ENCODE results near the gene NFIX. TPM values are rescaled to one million over a fixed set of nuclear protein-coding genes. Genes with fewer than 3 reads are reported as not detected.

NFIX gene
- total and polyA plus RNA-seq, 12 donors, result 1.3 to 72.8 (median 28.6) TPM

DNA sequence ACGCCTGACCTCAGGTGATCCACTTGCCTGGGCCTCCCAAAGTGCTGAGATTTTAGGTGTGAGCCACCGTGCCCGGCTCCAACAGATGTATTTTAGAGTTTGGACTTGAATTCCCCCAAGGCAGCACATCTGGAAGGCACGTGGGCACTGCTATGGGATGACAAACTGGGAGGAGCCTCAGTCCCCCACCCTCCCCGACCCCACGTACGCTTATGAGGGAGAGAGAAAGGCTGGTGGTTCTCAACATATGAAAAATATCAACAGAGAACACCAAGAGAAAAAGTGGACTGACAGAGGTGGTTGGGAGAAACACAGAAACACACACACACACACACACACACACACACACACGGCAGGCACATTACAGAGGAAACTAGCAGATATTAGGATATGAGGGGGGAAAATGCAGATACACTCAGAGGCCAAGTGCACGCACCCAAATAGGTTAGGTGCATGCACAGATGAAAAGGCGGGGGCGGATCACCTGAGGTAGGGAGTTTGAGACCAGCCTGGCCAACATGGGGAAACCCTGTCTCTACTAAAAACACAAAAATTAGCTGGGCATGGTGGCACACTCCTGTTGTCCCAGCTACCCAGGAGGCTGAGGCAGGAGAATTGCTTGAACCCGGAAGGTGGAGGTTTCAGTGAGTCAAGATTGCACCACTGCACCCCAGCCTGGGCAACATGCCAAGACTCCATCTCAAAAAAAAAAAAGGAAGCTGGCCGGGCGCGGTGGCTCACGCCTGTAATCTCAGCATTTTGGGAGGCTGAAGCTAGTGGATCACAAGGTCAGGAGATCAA is 151.7 kb downstream of the NFIX start:
- H3K9me3 ChIP-seq (replicated peaks in 1 of 3), result no peaks in the 10 kb centered on the region
- peak overlapping the region in 1 of 5 donors; percentile 68 for H3K27ac ChIP-seq
- peaks cover 11 to 18% of the 10 kb centered on the region in 2 donors for H3K4me1 ChIP-seq (replicated peaks in 1 of 2)
- H3K4me3 ChIP-seq, result no peak overlapping the region
- intact Hi-C loops (cut with DNase I), result no loop called here
- no peaks in the 10 kb centered on the region for H3K27me3 ChIP-seq
- 57 to 78% (median 63%) methylated on average over 12 to 16 of the region's 16 CpGs for WGBS, 4 donors
- peak in 4 of 7 donors; percentile 33 to 63 (median 50) for DNase-seq
- TF ChIP-seq, protein P1, sequence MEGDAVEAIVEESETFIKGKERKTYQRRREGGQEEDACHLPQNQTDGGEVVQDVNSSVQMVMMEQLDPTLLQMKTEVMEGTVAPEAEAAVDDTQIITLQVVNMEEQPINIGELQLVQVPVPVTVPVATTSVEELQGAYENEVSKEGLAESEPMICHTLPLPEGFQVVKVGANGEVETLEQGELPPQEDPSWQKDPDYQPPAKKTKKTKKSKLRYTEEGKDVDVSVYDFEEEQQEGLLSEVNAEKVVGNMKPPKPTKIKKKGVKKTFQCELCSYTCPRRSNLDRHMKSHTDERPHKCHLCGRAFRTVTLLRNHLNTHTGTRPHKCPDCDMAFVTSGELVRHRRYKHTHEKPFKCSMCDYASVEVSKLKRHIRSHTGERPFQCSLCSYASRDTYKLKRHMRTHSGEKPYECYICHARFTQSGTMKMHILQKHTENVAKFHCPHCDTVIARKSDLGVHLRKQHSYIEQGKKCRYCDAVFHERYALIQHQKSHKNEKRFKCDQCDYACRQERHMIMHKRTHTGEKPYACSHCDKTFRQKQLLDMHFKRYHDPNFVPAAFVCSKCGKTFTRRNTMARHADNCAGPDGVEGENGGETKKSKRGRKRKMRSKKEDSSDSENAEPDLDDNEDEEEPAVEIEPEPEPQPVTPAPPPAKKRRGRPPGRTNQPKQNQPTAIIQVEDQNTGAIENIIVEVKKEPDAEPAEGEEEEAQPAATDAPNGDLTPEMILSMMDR (IDR thresholded peaks at IDR 0.05), result no peak
- TF ChIP-seq POLR2A (IDR thresholded peaks at IDR 0.05), result no peak
- peaks cover 0 to 14% of the 10 kb centered on the region in 2 donors for H3K36me3 ChIP-seq (replicated peaks in 1 of 2)

Other genes starting within 250 kb of the NFIX start
- gene BEST2, start 243.7 kb upstream of the NFIX start, total RNA-seq, result not detected
- not detected for gene BEST2, start 243.7 kb upstream of the NFIX start, polyA plus RNA-seq
- 10 to 100 TPM; 10.2 to 38.3 (median 25.5) TPM for gene HOOK2, start 219.9 kb upstream of the NFIX start, total RNA-seq
- gene HOOK2, start 219.9 kb upstream of the NFIX start, polyA plus RNA-seq, result 10 to 100 TPM in 2 of 3 donors, 1 to 10 TPM in 1; 6.3 to 99.7 (median 69.3) TPM
- gene JUNB, start 204.0 kb upstream of the NFIX start, total RNA-seq, result 100 to 1,000 TPM in 8 of 9 donors, 10 to 100 TPM in 1; 46.9 to 594 (median 351) TPM
- gene JUNB, start 204.0 kb upstream of the NFIX start, polyA plus RNA-seq, result 100 to 1,000 TPM in 2 of 3 donors, 1 to 10 TPM in 1; 4.2 to 291 (median 104) TPM
- gene PRDX2, start 193.7 kb upstream of the NFIX start, total RNA-seq, result 1,000 to 10,000 TPM in 3 of 9 donors, 100 to 1,000 TPM in 6; 597 to 1,660 (median 849) TPM
- 100 to 1,000 TPM; 146 to 957 (median 364) TPM for gene PRDX2, start 193.7 kb upstream of the NFIX start, polyA plus RNA-seq
- gene THSD8, start 193.4 kb upstream of the NFIX start, total RNA-seq, result 1 to 10 TPM in 5 of 9 donors, not detected in 4; 1.8 to 8.6 (median 4.7) TPM
- gene THSD8, start 193.4 kb upstream of the NFIX start, polyA plus RNA-seq, result 1 to 10 TPM; 3.5 to 5.6 (median 4.4) TPM
- gene RNASEH2A, start 188.9 kb upstream of the NFIX start, total RNA-seq, result 10 to 100 TPM in 1 of 9 donors, 1 to 10 TPM in 8; 2.8 to 11.5 (median 6.6) TPM
- gene RNASEH2A, start 188.9 kb upstream of the NFIX start, polyA plus RNA-seq, result 1 to 10 TPM; 1.8 to 4.3 (median 3.4) TPM
- 1 to 10 TPM in 3 of 9 donors, under 1 TPM in 1, not detected in 5; 0.23 to 5.2 (median 2.9) TPM for gene RTBDN, start 160.9 kb upstream of the NFIX start, total RNA-seq
- 10 to 100 TPM in 1 of 3 donors, 1 to 10 TPM in 2; 2.0 to 16.4 (median 4.5) TPM for gene RTBDN, start 160.9 kb upstream of the NFIX start, polyA plus RNA-seq
- gene MAST1, start 157.0 kb upstream of the NFIX start, total RNA-seq, result 1 to 10 TPM in 8 of 9 donors, under 1 TPM in 1; 0.72 to 6.9 (median 3.0) TPM
- gene MAST1, start 157.0 kb upstream of the NFIX start, polyA plus RNA-seq, result 10 to 100 TPM in 1 of 3 donors, 1 to 10 TPM in 2; 1.3 to 29.6 (median 4.7) TPM
- gene DNASE2, start 114.0 kb upstream of the NFIX start, total RNA-seq, result 10 to 100 TPM in 8 of 9 donors, 1 to 10 TPM in 1; 3.3 to 83.4 (median 53.8) TPM
- gene DNASE2, start 114.0 kb upstream of the NFIX start, polyA plus RNA-seq, result 10 to 100 TPM; 13.6 to 22.2 (median 17.9) TPM
- gene KLF1, start 108.3 kb upstream of the NFIX start, total RNA-seq, result under 1 TPM in 2 of 9 donors, not detected in 7; 0.23 to 0.83 TPM
- gene KLF1, start 108.3 kb upstream of the NFIX start, polyA plus RNA-seq, result under 1 TPM in 1 of 3 donors, not detected in 2; 0.24 TPM
- gene GCDH, start 104.3 kb upstream of the NFIX start, total RNA-seq, result 10 to 100 TPM; 23.7 to 78.4 (median 35.3) TPM
- gene GCDH, start 104.3 kb upstream of the NFIX start, polyA plus RNA-seq, result 10 to 100 TPM; 16.2 to 26.9 (median 22.5) TPM
- gene SYCE2, start 76.2 kb upstream of the NFIX start, total RNA-seq, result under 1 TPM in 2 of 9 donors, not detected in 7; 0.78 to 0.91 TPM
- under 1 TPM; 0.16 to 0.24 (median 0.20) TPM for gene SYCE2, start 76.2 kb upstream of the NFIX start, polyA plus RNA-seq
- 100 to 1,000 TPM in 1 of 9 donors, 10 to 100 TPM in 8; 40.6 to 102 (median 55.0) TPM for gene FARSA, start 61.8 kb upstream of the NFIX start, total RNA-seq
- 10 to 100 TPM; 33.5 to 62.1 (median 36.0) TPM for gene FARSA, start 61.8 kb upstream of the NFIX start, polyA plus RNA-seq
- gene CALR, start 56.9 kb upstream of the NFIX start, total RNA-seq, result 1,000 to 10,000 TPM in 2 of 9 donors, 100 to 1,000 TPM in 7; 271 to 1,489 (median 656) TPM
- gene CALR, start 56.9 kb upstream of the NFIX start, polyA plus RNA-seq, result 1,000 to 10,000 TPM in 1 of 3 donors, 100 to 1,000 TPM in 2; 224 to 1,230 (median 336) TPM
- 100 to 1,000 TPM in 6 of 9 donors, 10 to 100 TPM in 3; 66.5 to 146 (median 111) TPM for gene RAD23A, start 49.6 kb upstream of the NFIX start, total RNA-seq
- 100 to 1,000 TPM; 112 to 240 (median 206) TPM for gene RAD23A, start 49.6 kb upstream of the NFIX start, polyA plus RNA-seq
- gene GADD45GIP1, start 38.3 kb upstream of the NFIX start, total RNA-seq, result 100 to 1,000 TPM in 1 of 9 donors, 10 to 100 TPM in 8; 26.1 to 101 (median 48.5) TPM
- 100 to 1,000 TPM in 2 of 3 donors, 10 to 100 TPM in 1; 16.5 to 213 (median 183) TPM for gene GADD45GIP1, start 38.3 kb upstream of the NFIX start, polyA plus RNA-seq
- gene DAND5, start 25.9 kb upstream of the NFIX start, total RNA-seq, result 1 to 10 TPM in 5 of 9 donors, under 1 TPM in 4; 0.35 to 2.3 (median 1.1) TPM
- under 1 TPM; 0.27 to 0.34 (median 0.32) TPM for gene DAND5, start 25.9 kb upstream of the NFIX start, polyA plus RNA-seq
- 10 to 100 TPM in 5 of 9 donors, 1 to 10 TPM in 4; 4.3 to 22.5 (median 10.5) TPM for gene LYL1, start 107.4 kb downstream of the NFIX start, total RNA-seq
- 10 to 100 TPM in 1 of 3 donors, 1 to 10 TPM in 1, under 1 TPM in 1; 0.38 to 18.7 (median 7.9) TPM for gene LYL1, start 107.4 kb downstream of the NFIX start, polyA plus RNA-seq
- 10 to 100 TPM; 13.4 to 48.0 (median 30.7) TPM for gene TRMT1, start 121.3 kb downstream of the NFIX start, total RNA-seq
- gene TRMT1, start 121.3 kb downstream of the NFIX start, polyA plus RNA-seq, result 100 to 1,000 TPM in 2 of 3 donors, 10 to 100 TPM in 1; 15.5 to 229 (median 120) TPM
- 10 to 100 TPM; 26.7 to 67.0 (median 41.2) TPM for gene NACC1, start 122.8 kb downstream of the NFIX start, total RNA-seq
- 10 to 100 TPM; 12.4 to 47.7 (median 14.8) TPM for gene NACC1, start 122.8 kb downstream of the NFIX start, polyA plus RNA-seq
- 10 to 100 TPM; 30.5 to 90.7 (median 62.2) TPM for gene STX10, start 154.9 kb downstream of the NFIX start, total RNA-seq
- gene STX10, start 154.9 kb downstream of the NFIX start, polyA plus RNA-seq, result 100 to 1,000 TPM in 2 of 3 donors, 10 to 100 TPM in 1; 16.0 to 182 (median 159) TPM
- gene IER2, start 154.9 kb downstream of the NFIX start, total RNA-seq, result 100 to 1,000 TPM in 2 of 9 donors, 10 to 100 TPM in 6, 1 to 10 TPM in 1; 8.8 to 121 (median 59.3) TPM
- gene IER2, start 154.9 kb downstream of the NFIX start, polyA plus RNA-seq, result 100 to 1,000 TPM in 1 of 3 donors, 10 to 100 TPM in 1, 1 to 10 TPM in 1; 7.4 to 120 (median 97.1) TPM

All from adrenal gland (tissue), 12 donors.